Epidermal melanocyte (primary cell): ENCODE measurements around the gene MAGOHB.
"Not testable (repeated sequence)": the region's sequence is repeated elsewhere in the genome, so short reads cannot be mapped to it uniquely, and the experiment has no call there.

Experiments used
- DNase-seq: peaks from one replicate; pipeline ENCODE4 v3.0.0; 2011; ENCODE audit warnings: low spot score; ENCODE audit not compliant: insufficient read length

MAGOHB gene

GRCh38 chr12:10612984-10613348 lies 443 bp downstream of the MAGOHB start:
- DNase-seq = no peak

DNA sequence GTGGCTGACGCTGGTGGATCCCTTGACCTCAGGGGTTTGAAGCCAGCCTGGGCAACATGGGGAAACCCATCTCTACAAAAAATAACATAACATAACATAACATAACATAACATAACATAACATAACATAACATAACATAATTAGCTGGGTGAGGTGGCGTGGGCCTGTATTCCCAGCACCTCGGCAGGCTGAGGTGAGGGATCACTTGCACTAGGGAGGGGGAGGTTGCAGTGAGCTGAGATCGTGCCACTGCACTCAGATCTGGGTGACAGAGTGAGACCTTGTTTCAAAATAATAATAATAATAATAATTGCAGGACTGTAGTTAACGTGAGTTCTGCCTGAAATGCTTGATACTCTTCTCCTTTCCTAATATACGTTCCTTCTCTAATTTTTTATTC lies 1.3 kb downstream of the MAGOHB start:
- DNase-seq = no peak

- DNase-seq = not testable (repeated sequence)
Observed at GRCh38 chr12:10611258-10611657, 2.2 kb downstream of the MAGOHB start.

- DNase-seq = no peak
Observed at GRCh38 chr12:10610188-10610587, 3.2 kb downstream of the MAGOHB start.

DNA sequence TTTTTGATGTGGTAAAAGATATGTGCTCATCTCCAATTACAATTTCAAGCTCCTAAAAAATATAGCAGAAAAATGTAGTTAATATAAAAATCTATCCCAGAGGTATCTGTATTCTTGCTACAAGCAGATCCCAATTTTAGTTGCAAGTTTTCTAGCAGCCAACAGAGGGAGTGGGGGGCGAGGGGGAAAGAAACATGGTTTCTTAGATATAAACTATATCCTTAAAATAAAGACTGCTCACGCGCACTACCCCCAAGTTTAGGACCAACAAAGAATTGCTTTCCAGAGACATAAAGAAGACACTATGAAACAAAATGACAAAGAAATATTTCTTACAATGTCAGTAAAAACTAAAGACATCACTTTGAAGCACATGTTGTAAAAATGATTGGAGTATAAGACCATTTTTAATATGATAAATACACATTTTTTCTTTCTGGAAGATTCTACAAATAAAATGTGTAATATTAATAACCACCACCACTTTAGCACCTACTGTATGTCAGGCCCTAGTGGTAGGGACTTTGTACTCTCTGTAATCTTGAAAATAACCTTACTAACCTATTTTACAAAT lies 5.4 kb downstream of the MAGOHB start:
- no peak for DNase-seq

DNA sequence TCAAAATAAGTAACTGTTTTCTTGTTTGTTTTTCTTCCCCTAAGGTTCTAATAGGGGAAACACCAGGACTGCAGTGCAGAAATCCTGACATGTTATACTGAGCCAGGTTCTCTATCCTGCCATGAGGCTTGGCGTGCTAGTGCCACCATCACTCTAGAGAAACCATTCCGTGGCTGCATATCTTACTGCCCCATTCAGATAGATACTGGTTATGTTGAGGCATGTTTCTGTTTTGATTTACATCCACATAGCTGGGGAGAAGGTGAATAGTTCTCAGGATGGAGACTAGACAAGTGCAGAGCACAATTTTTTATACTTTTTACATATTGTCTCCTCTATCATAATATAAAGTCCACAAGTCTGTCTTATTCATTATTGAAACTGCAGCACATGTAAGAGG lies 11.5 kb downstream of the MAGOHB start:
- DNase-seq = no peak

- no peak for DNase-seq
Observed at GRCh38 chr12:10600988-10601387, 12.4 kb downstream of the MAGOHB start.

- no peak for DNase-seq
Observed at GRCh38 chr12:10595881-10596280, 17.5 kb downstream of the MAGOHB start.

DNA sequence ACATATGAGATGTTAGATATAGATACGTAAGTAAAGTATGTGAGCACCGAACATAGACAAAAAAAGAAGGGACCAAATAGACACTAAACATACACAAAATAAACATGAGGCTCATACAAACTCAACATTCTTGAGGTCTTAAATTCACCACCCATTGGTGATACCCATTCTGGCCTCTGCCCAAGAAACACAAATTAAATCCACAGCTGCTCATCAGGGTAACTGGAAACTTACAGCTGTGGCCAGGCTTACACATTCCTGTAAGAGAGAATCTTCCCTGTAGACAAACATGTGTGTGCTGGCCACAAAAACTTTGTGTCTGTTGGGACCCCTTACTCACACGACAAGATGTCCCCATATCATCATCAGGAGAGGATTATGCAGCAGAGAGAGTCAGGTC lies 22.4 kb downstream of the MAGOHB start:
- no peak for DNase-seq

- no peak for DNase-seq
Observed at GRCh38 chr12:10584415-10584814, 29.0 kb downstream of the MAGOHB start.

GRCh38 chr12:10582704-10583103 lies 30.7 kb downstream of the MAGOHB start:
- no peak for DNase-seq

DNA sequence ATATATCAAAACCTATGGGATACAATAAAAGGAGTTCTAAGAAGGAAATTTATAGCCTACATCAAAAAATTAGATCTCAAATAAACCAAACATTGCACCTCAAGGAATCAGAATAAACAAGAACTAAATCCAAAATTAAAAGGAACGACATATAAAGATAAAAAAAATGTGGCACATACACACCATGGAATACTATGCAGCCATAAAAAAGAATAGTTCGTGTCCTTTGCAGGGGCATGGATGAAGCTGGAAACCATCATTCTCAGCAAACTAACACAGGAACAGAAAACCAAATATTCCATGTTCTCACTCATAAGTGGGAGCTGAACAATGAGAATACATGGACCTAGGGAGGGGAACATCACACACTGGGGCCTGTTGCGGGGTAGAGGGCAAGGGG lies 31.3 kb downstream of the MAGOHB start:
- not testable (repeated sequence) for DNase-seq

- DNase-seq = no peak
Observed at GRCh38 chr12:10574307-10574706, 39.1 kb downstream of the MAGOHB start.

GRCh38 chr12:10572021-10572490 lies 41.4 kb downstream of the MAGOHB start:
- DNase-seq = not testable (repeated sequence)

- no peak for DNase-seq
Observed at GRCh38 chr12:10571141-10571540, 42.3 kb downstream of the MAGOHB start.

DNA sequence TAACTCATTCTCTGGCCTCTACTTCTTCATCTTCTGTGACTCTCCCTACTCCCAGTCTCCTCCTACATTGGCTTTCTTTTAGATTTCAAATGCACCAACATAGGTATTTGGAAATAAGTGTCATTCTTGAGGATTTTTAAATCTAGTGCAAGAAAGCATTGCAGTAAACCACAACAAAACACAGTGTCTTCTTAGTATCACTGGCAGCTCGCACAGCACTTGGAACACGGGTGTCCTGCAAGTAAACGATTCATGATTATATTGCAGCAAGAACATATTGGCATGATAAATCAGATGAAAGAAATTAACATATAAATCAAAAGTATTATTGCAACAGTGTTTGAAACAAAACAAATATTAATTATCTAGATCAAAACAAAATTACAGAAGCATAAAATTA lies 45.6 kb downstream of the MAGOHB start:
- DNase-seq = no peak

GRCh38 chr12:10563966-10564365 lies 49.4 kb downstream of the MAGOHB start:
- no peak for DNase-seq

DNA sequence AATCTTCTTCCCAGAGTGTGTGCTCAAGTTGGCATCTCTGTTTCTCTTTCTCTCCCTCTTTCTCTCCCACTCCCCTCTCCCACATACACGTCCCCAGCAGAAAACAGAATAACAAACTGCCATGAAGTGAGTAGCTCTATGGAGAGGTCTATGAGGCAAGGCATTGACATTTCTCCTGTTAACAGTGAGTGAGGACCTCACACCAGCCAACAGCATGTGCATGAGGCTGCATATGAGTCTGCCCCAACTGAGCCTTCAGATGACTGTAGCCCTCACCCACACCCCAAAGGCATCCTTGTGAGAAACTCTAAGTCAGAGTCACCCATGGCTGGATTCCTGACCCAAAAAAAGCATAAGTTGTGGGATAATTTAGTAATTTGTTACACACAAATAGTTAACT lies 50.4 kb downstream of the MAGOHB start:
- DNase-seq = no peak

GRCh38 chr12:10562306-10562933 lies 51.0 kb downstream of the MAGOHB start:
- DNase-seq = no peak

- no peak for DNase-seq
Observed at GRCh38 chr12:10559244-10559643, 54.2 kb downstream of the MAGOHB start.

DNA sequence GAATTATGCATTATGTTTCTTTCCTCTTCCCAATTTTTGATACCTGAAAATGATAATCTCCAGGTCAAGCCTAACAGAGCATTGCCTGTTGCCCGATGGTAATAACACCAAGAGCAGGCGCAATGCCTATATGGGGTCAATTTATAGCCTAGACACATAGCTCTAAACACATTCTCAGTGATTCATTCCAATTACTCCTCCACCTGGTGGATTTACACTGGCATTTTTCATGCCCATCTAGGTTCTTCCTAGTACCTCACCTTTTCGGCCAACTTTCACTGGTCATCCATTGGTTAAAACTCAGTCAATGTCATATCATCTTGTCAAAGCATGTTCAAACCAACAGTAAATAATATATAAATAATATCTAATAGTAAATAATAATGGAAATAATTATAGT lies 54.6 kb downstream of the MAGOHB start:
- DNase-seq = no peak

DNA sequence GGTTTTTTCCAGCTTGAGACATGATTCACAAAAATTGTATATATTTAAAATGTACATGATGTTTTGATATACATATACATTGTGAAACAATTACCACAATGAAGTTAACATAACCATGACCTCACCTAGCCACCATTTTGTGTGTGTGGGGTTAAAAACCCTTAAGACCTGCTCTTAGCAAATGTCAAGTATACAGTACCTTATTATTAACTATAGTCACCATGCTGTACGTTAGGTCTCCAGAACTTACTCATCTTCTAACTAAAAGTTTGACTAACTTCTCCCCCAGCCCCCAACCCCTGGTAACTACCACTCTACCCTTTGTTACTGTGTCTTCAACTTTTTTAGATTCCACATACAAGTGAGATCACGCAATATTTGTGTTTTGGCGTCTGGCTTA lies 55.1 kb downstream of the MAGOHB start:
- no peak for DNase-seq

DNA sequence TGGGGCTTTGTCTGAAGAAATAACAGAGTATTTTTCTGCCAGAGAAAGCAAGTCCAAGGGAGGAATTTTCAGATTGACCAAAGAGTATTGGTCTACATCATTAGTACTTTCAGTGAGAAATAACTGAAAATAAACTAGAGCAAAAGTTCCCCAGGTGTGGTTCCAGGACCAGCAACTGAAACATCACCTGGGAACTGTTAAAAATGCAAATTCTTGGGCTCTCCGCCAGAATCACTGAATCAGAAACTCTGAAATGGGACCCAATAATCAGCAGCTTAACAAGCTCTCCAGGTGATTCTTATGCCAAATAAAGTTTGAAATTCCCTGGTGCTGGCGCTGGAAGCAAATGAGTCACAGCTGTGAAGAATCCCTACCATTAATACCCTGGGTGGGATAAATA lies 55.6 kb downstream of the MAGOHB start:
- no peak for DNase-seq

DNA sequence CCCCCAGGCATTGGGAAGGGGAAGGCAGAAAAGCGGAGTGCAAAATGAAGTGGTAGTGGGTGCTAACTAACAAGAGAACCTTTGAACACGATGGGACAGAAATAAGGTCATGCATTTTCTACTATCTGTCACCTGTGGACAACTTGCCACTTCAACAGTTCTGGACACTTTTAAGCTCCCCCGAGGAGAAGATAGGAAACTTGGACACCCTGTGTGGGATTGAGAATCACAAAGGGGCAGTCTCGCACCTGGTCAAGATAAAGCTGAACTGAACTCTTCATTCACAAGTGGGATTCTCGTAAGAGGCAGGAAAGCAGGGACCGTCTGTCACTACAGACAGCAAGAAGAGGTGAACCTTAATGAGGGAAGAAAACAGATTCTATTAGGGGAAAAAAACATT lies 56.1 kb downstream of the MAGOHB start:
- DNase-seq = no peak
